Stimulated activated CD4-positive, alpha-beta T cell treated with anti-CD3 and anti-CD28 coated beads, TNF-alpha, amount 100 ng/mL, for 4 hours (primary cell): ENCODE results near the gene KLRB1.
"Not testable (repeated sequence)": the region's sequence is repeated elsewhere in the genome, so short reads cannot be mapped to it uniquely, and the experiment has no call there.

Source experiments
- DNase-seq, 3 experiments: peaks; one replicate each; pipeline ENCODE4 v3.0.0-alpha.2; 2020; ENCODE audit warnings: low read depth in 3 of 3

KLRB1 gene

GRCh38 chr12:9607716-9608115 is at the start of gene KLRB1:
Gene KLRB1 (minus strand): TSS chr12:9607916. CDS start chr12:9607839, 77 bp downstream.
- no peak for DNase-seq

DNA sequence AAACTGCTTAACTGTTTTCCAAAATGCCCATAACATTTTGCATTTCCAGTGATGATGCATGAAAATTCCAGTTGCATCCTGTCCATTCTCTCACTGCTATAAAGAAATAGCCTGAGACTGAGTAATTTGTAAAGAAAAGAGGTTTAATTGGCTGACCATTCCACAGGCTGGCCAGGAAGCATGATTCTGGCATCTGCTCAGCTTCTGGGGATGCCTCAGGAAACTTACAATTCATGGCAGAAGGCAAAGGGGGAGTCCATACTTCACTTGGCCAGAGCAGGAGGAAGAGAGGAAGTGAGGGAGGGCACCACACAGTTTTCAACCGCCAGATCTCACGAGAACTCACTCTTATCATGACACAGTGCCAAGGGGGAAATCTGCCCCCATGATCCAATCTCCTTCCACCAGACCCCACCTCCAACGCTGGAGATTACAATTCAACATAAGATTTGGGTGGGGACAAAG is 43.6 kb upstream of the KLRB1 start:
- DNase-seq: no peak

- DNase-seq: no peak
These were observed 42.4 kb upstream of the KLRB1 start for GRCh38 chr12:9650151-9650576.

- no peak for DNase-seq
These were observed 41.8 kb upstream of the KLRB1 start for GRCh38 chr12:9649532-9649940.

DNA sequence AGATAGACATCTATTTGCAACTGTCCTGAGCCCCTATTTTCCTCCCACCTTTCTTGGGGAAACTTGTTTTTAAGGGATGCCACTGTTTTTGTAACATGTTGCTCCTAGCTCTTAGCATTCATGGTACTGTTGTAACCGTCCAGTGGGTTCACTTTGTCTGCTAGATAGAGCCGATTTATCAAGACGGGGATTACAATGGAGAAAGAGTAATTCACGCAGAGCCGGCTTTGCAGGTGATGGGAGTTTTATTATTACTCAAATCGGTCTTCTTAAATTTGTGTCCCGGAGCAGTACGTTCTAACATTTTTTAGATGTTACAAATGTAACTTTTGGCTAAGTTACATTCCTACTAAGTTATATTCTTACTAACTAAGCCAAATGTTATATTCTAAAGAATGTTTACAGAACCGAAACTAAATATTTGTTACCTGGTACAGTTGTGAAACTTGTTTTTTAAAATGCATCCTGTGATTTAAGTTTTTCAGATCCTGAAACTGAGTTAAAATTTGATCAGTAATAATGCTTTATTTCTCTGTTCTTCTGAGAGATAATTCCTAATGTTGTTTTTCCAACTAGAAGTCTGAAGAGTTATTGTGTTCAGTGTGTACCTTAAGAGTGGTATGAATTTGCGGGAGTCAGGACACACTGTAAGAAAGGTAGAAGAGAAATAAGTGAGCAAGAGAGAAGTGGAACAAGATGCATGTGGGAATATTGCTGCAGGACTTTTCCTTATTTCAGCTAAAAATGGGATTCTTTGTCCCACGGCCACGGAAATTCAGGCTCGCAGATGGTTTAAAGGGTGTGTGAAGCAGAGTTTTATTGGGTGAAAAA is 41.2 kb upstream of the KLRB1 start:
- DNase-seq: no peak

- DNase-seq: peak; percentile 70 to 79 (median 75)
These were observed 40.3 kb upstream of the KLRB1 start for GRCh38 chr12:9647825-9648700.

DNA sequence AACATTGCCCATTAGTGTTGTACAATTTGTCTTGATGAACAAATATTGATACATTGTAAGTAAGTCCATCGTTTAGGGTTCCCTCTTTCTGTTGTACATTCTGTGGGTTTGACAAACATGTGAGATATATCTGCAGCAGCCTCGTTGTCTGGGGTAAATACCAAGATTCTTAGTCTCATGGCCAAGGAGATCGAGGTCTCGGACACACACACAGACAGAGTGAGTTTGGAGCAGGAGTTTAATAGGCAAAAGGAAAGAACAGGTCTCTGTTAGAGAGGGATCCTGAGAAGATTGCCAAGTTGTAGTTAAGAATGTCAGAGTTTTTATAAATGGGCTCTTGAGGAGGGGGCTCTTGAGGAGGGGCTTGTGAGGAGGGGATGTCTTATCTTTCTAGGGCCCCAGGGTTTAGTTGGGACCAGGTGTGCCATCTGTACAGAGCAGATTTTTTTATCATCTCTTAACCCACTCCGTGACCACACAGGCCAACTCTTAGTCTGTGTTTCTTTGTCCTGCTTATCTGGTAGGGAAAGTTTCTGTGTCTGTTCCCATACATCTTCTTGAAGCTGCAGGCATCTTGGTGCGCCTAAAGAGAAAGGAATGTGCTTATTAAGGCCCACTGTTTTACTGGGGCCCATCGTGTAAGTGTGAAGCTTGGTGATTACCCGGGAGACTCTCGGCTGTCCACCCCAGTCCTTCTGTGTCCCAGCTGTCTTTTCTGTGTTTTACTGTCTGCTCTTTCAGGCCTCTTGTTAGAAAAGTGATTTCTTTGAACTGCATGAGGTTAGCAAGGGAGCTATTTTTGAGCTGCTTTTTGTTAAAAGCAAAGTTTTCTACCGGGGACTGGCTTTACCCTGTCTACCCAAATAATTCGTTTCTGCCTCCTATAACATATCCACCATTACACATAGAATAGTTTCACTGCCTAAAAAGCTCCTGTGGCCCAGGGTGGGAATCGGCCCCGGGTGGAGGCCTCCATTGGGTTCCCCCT is 39.4 kb upstream of the KLRB1 start:
- DNase-seq: no peak

GRCh38 chr12:9644985-9645551 is 37.4 kb upstream of the KLRB1 start:
- DNase-seq: not testable (repeated sequence)

- DNase-seq: no peak
These were observed 35.5 kb upstream of the KLRB1 start for GRCh38 chr12:9643266-9643660.

GRCh38 chr12:9642606-9643265 is 35.0 kb upstream of the KLRB1 start:
- no peak for DNase-seq

DNA sequence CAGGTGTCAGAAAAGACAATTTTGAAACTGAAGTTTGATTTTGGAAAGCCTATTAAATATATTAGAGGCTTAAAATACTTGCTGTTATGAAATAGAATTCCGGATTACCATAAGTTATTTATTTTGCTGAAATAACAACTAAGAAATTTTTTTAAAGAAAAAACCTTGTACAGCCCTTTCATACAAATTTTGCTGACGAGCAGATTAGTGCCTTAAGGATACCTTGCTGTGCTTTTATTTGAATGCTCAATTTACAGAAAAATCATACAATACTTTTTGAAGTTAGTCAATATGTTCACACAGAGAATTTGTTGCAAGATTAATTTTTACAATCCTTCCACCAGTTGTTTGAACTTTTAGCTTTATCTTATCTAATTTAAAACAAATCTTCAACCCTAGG is 32.3 kb upstream of the KLRB1 start:
- no peak for DNase-seq

- DNase-seq: no peak
These were observed 29.1 kb upstream of the KLRB1 start for GRCh38 chr12:9636851-9637206.

GRCh38 chr12:9636150-9636850 is 28.6 kb upstream of the KLRB1 start:
- no peak for DNase-seq

DNA sequence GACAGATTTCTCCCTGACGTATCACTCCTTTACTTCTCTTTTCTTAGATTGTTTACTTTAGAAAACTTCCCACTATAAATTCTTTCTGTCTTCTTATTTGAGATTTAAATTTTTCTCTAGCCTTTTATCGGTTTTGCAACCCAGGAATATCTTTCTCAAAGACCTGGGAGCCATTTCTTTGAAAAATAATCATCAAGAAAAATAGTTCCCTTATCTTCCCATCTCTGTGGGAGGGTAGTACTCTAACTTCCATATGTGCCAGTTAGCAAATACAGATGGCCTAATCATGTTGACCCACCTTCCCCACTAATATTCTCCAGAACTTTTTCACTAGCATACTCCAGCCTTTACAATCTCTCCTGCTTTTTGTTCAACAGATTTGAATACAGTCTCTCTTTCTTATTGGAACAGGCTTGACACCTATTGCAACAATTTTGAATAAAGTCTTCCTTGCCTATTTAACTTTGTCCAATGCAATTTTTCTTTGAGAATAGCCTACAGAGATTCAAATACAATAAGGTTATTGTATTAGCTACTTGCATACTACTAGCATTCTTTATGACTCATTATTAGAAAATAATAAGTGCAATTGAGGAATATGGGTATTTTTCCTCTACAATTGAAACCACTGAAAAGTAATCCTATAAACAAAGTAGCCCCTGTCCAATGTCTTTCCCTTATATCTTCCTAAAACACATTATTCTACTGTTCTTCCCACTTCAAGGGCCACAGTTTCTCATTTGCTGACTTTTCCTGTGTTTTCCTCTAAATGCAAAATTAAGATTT is 27.4 kb upstream of the KLRB1 start:
- no peak for DNase-seq

GRCh38 chr12:9634177-9634803 is 26.6 kb upstream of the KLRB1 start:
- DNase-seq: peak; percentile 40 to 71 (median 53)

- DNase-seq: no peak
These were observed 25.1 kb upstream of the KLRB1 start for GRCh38 chr12:9632766-9633165.

DNA sequence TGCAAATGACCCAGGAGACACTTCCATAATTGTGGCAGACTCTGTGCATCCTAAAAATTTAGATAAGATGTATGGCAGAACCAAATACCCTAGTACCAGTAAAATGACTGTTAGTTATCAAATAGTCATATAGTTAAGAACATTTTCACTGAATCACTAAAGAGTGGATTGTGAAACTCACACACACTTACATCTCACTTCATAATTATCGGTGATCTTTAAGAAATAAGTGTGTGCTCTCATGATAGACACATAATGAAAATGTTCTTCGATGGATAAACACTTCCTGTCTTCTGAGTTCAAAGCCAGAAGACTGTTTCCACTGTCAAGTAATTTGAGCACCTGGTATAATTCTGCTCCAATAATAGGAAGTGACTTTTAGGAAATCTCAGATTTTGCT is 19.1 kb upstream of the KLRB1 start:
- DNase-seq: no peak

DNA sequence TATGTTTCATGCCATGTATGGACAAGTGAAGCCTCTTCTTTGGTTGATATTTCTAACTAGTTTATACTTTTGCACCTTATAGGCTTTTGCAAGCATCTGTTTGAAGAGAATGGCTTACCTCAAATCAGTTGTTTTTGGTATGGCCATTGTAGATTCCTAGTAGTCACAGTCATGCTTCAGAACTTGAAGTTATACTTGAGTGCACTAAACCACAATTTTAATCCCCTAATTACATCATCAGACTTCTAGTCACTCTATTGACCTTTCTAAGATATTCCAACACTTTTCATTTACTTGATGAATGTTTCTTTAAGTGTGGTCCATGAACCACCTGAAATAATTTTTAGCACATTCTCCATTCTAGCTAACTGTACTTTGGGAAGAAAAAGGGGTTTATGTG is 18.6 kb upstream of the KLRB1 start:
- DNase-seq: no peak

GRCh38 chr12:9625019-9625418 is 17.3 kb upstream of the KLRB1 start:
- DNase-seq: no peak
